Measurements from ENCODE around the gene PDZRN3. TPM values are rescaled to one million over a fixed set of nuclear protein-coding genes. Genes with fewer than 3 reads are reported as not detected.

PDZRN3 gene
- total and polyA plus RNA-seq, 5 donors from 2014 or later = not detected

- DNase-seq = no peak
- Histone ChIP-seq H3K27me3 (ENCODE audit: control insufficient read depth, insufficient read depth, low read length) (no peaks in the 10 kb centered on the region), H3K4me1 (ENCODE audit: control insufficient read depth, insufficient read depth, low read length, poor library complexity, severe bottlenecking) (no peaks in the 10 kb centered on the region), H3K27ac (ENCODE audit: insufficient read depth, low read length, poor library complexity, severe bottlenecking) (no peak overlapping the region), H3K9me3 (ENCODE audit: control insufficient read depth in 2 of 2, low read length in 2 of 2) (no peaks in the 10 kb centered on the region), H3K4me3 (ENCODE audit: low read depth, low read length) (no peak overlapping the region), H3K36me3 (ENCODE audit: control insufficient read depth, insufficient read depth, low read length) (no peaks in the 10 kb centered on the region)
- no peaks in the 10 kb centered on the region for H3K4me1 Mint-ChIP-seq
- no peak overlapping the region for H3K4me3 Mint-ChIP-seq
- H3K36me3 Mint-ChIP-seq = no peaks in the 10 kb centered on the region
- H3K27me3 Mint-ChIP-seq = peaks cover 4% of the 10 kb centered on the region
- no peak overlapping the region for H3K27ac Mint-ChIP-seq
- no peak for ATAC-seq (ENCODE audit: low read depth in 2 of 2)
- peaks cover 0 to 7% (median 0%) of the 10 kb centered on the region in 7 donors for H3K9me3 Mint-ChIP-seq
Observed at GRCh38 chr3:73413619-73414018, 211.1 kb downstream of the PDZRN3 start.

- no peaks in the 10 kb centered on the region for H3K9me3 ChIP-seq (ENCODE audit: control insufficient read depth in 2 of 2, low read length in 2 of 2)
- no peaks in the 10 kb centered on the region for H3K27me3 Mint-ChIP-seq
Observed at GRCh38 chr3:73411993-73412392, 212.7 kb downstream of the PDZRN3 start.

GRCh38 chr3:73411545-73411944 lies 213.2 kb downstream of the PDZRN3 start:
- Histone ChIP-seq H3K27ac (ENCODE audit: insufficient read depth, low read length, poor library complexity, severe bottlenecking) (no peak overlapping the region), H3K27me3 (ENCODE audit: control insufficient read depth, insufficient read depth, low read length) (no peaks in the 10 kb centered on the region), H3K4me1 (ENCODE audit: control insufficient read depth, insufficient read depth, low read length, poor library complexity, severe bottlenecking) (no peaks in the 10 kb centered on the region), H3K9me3 (ENCODE audit: control insufficient read depth in 2 of 2, low read length in 2 of 2) (no peaks in the 10 kb centered on the region), H3K36me3 (ENCODE audit: control insufficient read depth, insufficient read depth, low read length) (no peaks in the 10 kb centered on the region), H3K4me3 (ENCODE audit: low read depth, low read length) (no peak overlapping the region)
- ATAC-seq (ENCODE audit: low read depth in 2 of 2) (no peak), DNase-seq (no peak)
- Mint-ChIP-seq H3K27me3 (no peaks in the 10 kb centered on the region), H3K4me1 (no peaks in the 10 kb centered on the region), H3K4me3 (no peak overlapping the region), H3K36me3 (no peaks in the 10 kb centered on the region), H3K9me3 (peaks cover 0 to 7% (median 0%) of the 10 kb centered on the region in 7 donors), H3K27ac (no peak overlapping the region)

More at GRCh38 chr3:73411993-73412392, 212.7 kb downstream of the PDZRN3 start:
- Histone ChIP-seq H3K4me1 (ENCODE audit: control insufficient read depth, insufficient read depth, low read length, poor library complexity, severe bottlenecking) (no peaks in the 10 kb centered on the region), H3K4me3 (ENCODE audit: low read depth, low read length) (no peak overlapping the region), H3K27ac (ENCODE audit: insufficient read depth, low read length, poor library complexity, severe bottlenecking) (no peak overlapping the region), H3K27me3 (ENCODE audit: control insufficient read depth, insufficient read depth, low read length) (no peaks in the 10 kb centered on the region), H3K36me3 (ENCODE audit: control insufficient read depth, insufficient read depth, low read length) (no peaks in the 10 kb centered on the region)
- peaks cover 0 to 7% (median 0%) of the 10 kb centered on the region in 7 donors for H3K9me3 Mint-ChIP-seq
- no peaks in the 10 kb centered on the region for H3K36me3 Mint-ChIP-seq
- no peak for DNase-seq
- H3K4me3 Mint-ChIP-seq = no peak overlapping the region
- no peak for ATAC-seq (ENCODE audit: low read depth in 2 of 2)
- no peak overlapping the region for H3K27ac Mint-ChIP-seq
- no peaks in the 10 kb centered on the region for H3K4me1 Mint-ChIP-seq

- H3K27me3 ChIP-seq (ENCODE audit: control insufficient read depth, insufficient read depth, low read length) = no peaks in the 10 kb centered on the region
- DNase-seq (no peak), ATAC-seq (ENCODE audit: low read depth in 2 of 2) (no peak)
- H3K36me3 ChIP-seq (ENCODE audit: control insufficient read depth, insufficient read depth, low read length) = no peaks in the 10 kb centered on the region
- Mint-ChIP-seq H3K27ac (no peak overlapping the region), H3K36me3 (no peaks in the 10 kb centered on the region), H3K9me3 (peaks cover 0 to 4% (median 0%) of the 10 kb centered on the region in 7 donors), H3K4me1 (no peaks in the 10 kb centered on the region), H3K4me3 (no peak overlapping the region), H3K27me3 (no peaks in the 10 kb centered on the region)
- H3K27ac ChIP-seq (ENCODE audit: insufficient read depth, low read length, poor library complexity, severe bottlenecking) = no peak overlapping the region
- no peaks in the 10 kb centered on the region for H3K4me1 ChIP-seq (ENCODE audit: control insufficient read depth, insufficient read depth, low read length, poor library complexity, severe bottlenecking)
- H3K9me3 ChIP-seq (ENCODE audit: control insufficient read depth in 2 of 2, low read length in 2 of 2) = no peaks in the 10 kb centered on the region
- H3K4me3 ChIP-seq (ENCODE audit: low read depth, low read length) = no peak overlapping the region
Observed at GRCh38 chr3:73409138-73409763, 215.5 kb downstream of the PDZRN3 start.

- no peaks in the 10 kb centered on the region for H3K9me3 ChIP-seq (ENCODE audit: control insufficient read depth in 2 of 2, low read length in 2 of 2)
- H3K27ac Mint-ChIP-seq = no peak overlapping the region
- DNase-seq (no peak), ATAC-seq (ENCODE audit: low read depth in 2 of 2) (no peak)
- peaks cover 0 to 4% (median 0%) of the 10 kb centered on the region in 7 donors for H3K9me3 Mint-ChIP-seq
- H3K4me3 Mint-ChIP-seq = no peak overlapping the region
- no peaks in the 10 kb centered on the region for H3K36me3 Mint-ChIP-seq
- H3K27ac ChIP-seq (ENCODE audit: insufficient read depth, low read length, poor library complexity, severe bottlenecking) = no peak overlapping the region
- no peaks in the 10 kb centered on the region for H3K27me3 ChIP-seq (ENCODE audit: control insufficient read depth, insufficient read depth, low read length)
- no peak overlapping the region for H3K4me3 ChIP-seq (ENCODE audit: low read depth, low read length)
- no peaks in the 10 kb centered on the region for H3K36me3 ChIP-seq (ENCODE audit: control insufficient read depth, insufficient read depth, low read length)
- no peaks in the 10 kb centered on the region for H3K4me1 Mint-ChIP-seq
- no peaks in the 10 kb centered on the region for H3K4me1 ChIP-seq (ENCODE audit: control insufficient read depth, insufficient read depth, low read length, poor library complexity, severe bottlenecking)
- no peaks in the 10 kb centered on the region for H3K27me3 Mint-ChIP-seq
Observed at GRCh38 chr3:73408634-73409033, 216.1 kb downstream of the PDZRN3 start.

- H3K4me3 ChIP-seq (ENCODE audit: low read depth, low read length) = no peak overlapping the region
- H3K4me1 ChIP-seq (ENCODE audit: control insufficient read depth, insufficient read depth, low read length, poor library complexity, severe bottlenecking) = no peaks in the 10 kb centered on the region
- no peaks in the 10 kb centered on the region for H3K27me3 ChIP-seq (ENCODE audit: control insufficient read depth, insufficient read depth, low read length)
- Mint-ChIP-seq H3K4me3 (no peak overlapping the region), H3K27ac (no peak overlapping the region), H3K9me3 (peaks cover 0 to 4% (median 0%) of the 10 kb centered on the region in 7 donors), H3K4me1 (no peaks in the 10 kb centered on the region), H3K36me3 (no peaks in the 10 kb centered on the region), H3K27me3 (no peaks in the 10 kb centered on the region)
- ATAC-seq (ENCODE audit: low read depth in 2 of 2) (no peak), DNase-seq (no peak)
- no peak overlapping the region for H3K27ac ChIP-seq (ENCODE audit: insufficient read depth, low read length, poor library complexity, severe bottlenecking)
- H3K36me3 ChIP-seq (ENCODE audit: control insufficient read depth, insufficient read depth, low read length) = no peaks in the 10 kb centered on the region
- H3K9me3 ChIP-seq (ENCODE audit: control insufficient read depth in 2 of 2, low read length in 2 of 2) = no peaks in the 10 kb centered on the region
Observed at GRCh38 chr3:73407577-73407976, 217.2 kb downstream of the PDZRN3 start.

- H3K4me1 Mint-ChIP-seq = peaks cover 0 to 4% (median under 1%) of the 10 kb centered on the region in 4 donors
- Histone ChIP-seq H3K36me3 (ENCODE audit: control insufficient read depth, insufficient read depth, low read length) (no peaks in the 10 kb centered on the region), H3K4me3 (ENCODE audit: low read depth, low read length) (no peak overlapping the region), H3K27ac (ENCODE audit: insufficient read depth, low read length, poor library complexity, severe bottlenecking) (no peak overlapping the region), H3K4me1 (ENCODE audit: control insufficient read depth, insufficient read depth, low read length, poor library complexity, severe bottlenecking) (no peaks in the 10 kb centered on the region), H3K9me3 (ENCODE audit: control insufficient read depth in 2 of 2, low read length in 2 of 2) (no peaks in the 10 kb centered on the region), H3K27me3 (ENCODE audit: control insufficient read depth, insufficient read depth, low read length) (no peaks in the 10 kb centered on the region)
- H3K9me3 Mint-ChIP-seq = peaks cover 0 to 2% (median 0%) of the 10 kb centered on the region in 7 donors
- ATAC-seq (ENCODE audit: low read depth in 2 of 2) = no peak
- H3K27ac Mint-ChIP-seq = no peak overlapping the region
- no peaks in the 10 kb centered on the region for H3K36me3 Mint-ChIP-seq
- no peak for DNase-seq
- H3K4me3 Mint-ChIP-seq = no peak overlapping the region
- H3K27me3 Mint-ChIP-seq = no peaks in the 10 kb centered on the region
Observed at GRCh38 chr3:73405853-73406252, 218.9 kb downstream of the PDZRN3 start.

- Mint-ChIP-seq H3K4me3 (no peak overlapping the region), H3K27me3 (no peaks in the 10 kb centered on the region), H3K36me3 (no peaks in the 10 kb centered on the region), H3K9me3 (peaks cover 0 to 2% (median 0%) of the 10 kb centered on the region in 7 donors), H3K27ac (no peak overlapping the region), H3K4me1 (peaks cover 0 to 4% (median 2%) of the 10 kb centered on the region in 4 donors)
- H3K36me3 ChIP-seq (ENCODE audit: control insufficient read depth, insufficient read depth, low read length) = no peaks in the 10 kb centered on the region
- ATAC-seq (ENCODE audit: low read depth in 2 of 2) (no peak), DNase-seq (no peak)
- no peaks in the 10 kb centered on the region for H3K27me3 ChIP-seq (ENCODE audit: control insufficient read depth, insufficient read depth, low read length)
- no peak overlapping the region for H3K4me3 ChIP-seq (ENCODE audit: low read depth, low read length)
- no peaks in the 10 kb centered on the region for H3K9me3 ChIP-seq (ENCODE audit: control insufficient read depth in 2 of 2, low read length in 2 of 2)
- no peaks in the 10 kb centered on the region for H3K4me1 ChIP-seq (ENCODE audit: control insufficient read depth, insufficient read depth, low read length, poor library complexity, severe bottlenecking)
- no peak overlapping the region for H3K27ac ChIP-seq (ENCODE audit: insufficient read depth, low read length, poor library complexity, severe bottlenecking)
Observed at GRCh38 chr3:73405000-73405399, 219.7 kb downstream of the PDZRN3 start.
